Astrocyte of the cerebellum (primary cell): ENCODE measurements around the gene SIGLEC15.

Experiments
- DNase-seq: peaks from one replicate; pipeline ENCODE4 v3.0.0-alpha.2; 2011; ENCODE audit warnings: low read depth
- H3K4me3 ChIP-seq: 2 replicates; pipeline ENCODE4 v1.5.1; 2011; ENCODE audit warnings: mild to moderate bottlenecking, low read depth, low read length, moderate library complexity
- CTCF ChIP-seq: IDR thresholded peaks from 2 replicates; pipeline ENCODE4 v1.5.1; 2012; ENCODE audit warnings: low read length, low read depth, moderate library complexity, mild to moderate bottlenecking; ENCODE audit errors: missing control alignments
- in situ Hi-C: cut with HindIII; loops from 2 replicates; pipeline ENCODE4 v1.10.0; 2017; ENCODE audit warnings: low sequenced_read_pairs

SIGLEC15 gene

DNA sequence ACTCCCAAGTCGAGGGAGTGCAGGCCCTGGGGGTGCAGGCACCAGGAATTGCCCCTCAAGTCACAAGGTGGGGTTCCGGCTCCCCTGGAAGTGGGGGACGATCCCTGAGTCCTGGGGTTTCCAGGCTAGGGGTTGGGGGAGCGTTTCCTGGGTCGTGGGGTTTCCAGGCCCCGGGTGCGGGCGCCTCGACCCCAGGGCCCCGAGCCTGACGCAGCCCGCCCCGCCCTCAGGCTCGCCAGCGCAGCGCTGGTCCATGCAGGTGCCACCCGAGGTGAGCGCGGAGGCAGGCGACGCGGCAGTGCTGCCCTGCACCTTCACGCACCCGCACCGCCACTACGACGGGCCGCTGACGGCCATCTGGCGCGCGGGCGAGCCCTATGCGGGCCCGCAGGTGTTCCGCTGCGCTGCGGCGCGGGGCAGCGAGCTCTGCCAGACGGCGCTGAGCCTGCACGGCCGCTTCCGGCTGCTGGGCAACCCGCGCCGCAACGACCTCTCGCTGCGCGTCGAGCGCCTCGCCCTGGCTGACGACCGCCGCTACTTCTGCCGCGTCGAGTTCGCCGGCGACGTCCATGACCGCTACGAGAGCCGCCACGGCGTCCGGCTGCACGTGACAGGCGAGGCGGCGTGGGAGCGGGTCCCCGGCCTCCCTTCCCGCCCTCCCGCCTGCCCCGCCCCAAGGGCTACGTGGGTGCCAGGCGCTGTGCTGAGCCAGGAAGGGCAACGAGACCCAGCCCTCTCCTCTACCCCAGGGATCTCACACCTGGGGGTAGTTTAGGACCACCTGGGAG, 12.0 kb downstream of the SIGLEC15 start:
- H3K4me3 ChIP-seq = no peak overlapping the region
- DNase-seq = no peak
- no peak for TF ChIP-seq CTCF
- in situ Hi-C loops = no loop called here

- in situ Hi-C loops = no loop called here
- no peak overlapping the region for H3K4me3 ChIP-seq
- no peak for TF ChIP-seq CTCF
- DNase-seq = no peak
Measured at GRCh38 chr18:45838302-45839070, 13.0 kb downstream of the SIGLEC15 start.

GRCh38 chr18:45839414-45840395, 14.2 kb downstream of the SIGLEC15 start:
- no peak overlapping the region for H3K4me3 ChIP-seq
- in situ Hi-C loops = no loop called here
- peak; percentile 62 for DNase-seq
- peak; percentile 86 for TF ChIP-seq CTCF

DNA sequence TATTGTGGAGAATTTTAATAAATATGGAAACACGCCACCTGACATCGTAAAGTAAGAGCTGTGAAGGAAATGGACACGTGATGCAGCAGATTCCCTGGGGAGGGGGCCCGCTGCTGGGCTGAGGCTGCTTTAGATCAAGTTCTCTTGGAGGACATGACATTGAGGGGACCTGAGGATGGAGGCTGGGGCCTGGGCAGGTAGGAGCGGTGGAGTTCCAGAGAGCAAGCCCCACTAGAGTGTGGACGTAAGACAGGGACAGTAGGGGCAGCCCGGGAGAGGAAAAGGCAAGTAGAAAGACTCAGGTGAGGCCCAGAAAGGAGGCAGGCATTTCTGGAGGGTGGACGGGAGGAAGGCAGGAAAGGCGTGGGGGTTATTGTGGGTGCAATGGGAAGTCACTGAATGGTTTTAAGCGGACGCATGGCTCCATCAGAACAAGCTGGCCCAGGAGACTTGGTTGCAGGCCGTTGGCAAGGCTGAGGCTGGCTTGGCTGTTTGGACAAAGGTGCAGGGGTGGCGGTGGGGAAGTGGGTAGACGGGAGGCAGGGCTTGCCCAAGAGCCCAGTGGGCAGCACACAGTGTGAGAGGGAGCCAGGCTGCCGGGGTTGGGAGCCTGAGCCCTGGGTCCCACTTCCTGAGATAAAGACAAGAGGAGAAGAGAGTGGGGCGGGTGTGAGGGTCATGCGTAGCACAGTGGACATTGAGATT, 15.7 kb downstream of the SIGLEC15 start:
- no peak for DNase-seq
- TF ChIP-seq CTCF = no peak
- in situ Hi-C loops = no loop called here
- no peak overlapping the region for H3K4me3 ChIP-seq

DNA sequence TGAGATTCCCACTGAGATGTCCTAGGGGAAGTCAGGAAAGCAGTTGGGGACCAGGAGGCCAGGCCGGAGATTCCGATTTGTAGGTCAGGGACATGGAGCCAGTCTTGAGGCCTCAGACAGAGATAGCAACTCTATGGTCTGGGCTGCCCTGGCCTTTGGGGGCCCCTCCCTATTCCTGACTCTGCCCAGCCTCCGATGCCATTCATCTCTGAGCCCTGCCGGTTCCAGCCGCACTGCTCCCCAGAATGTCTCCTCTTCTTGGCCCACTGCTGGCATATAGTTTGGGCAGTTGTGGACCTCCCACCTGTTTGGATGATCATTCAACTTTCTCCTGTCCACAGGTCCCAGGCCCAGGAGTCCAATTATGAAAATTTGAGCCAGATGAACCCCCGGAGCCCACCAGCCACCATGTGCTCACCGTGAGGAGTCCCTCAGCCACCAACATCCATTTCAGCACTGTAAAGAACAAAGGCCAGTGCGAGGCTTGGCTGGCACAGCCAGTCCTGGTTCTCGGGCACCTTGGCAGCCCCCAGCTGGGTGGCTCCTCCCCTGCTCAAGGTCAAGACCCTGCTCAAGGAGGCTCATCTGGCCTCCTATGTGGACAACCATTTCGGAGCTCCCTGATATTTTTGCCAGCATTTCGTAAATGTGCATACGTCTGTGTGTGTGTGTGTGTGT, 16.4 kb downstream of the SIGLEC15 start:
- DNase-seq = no peak
- in situ Hi-C loops = no loop called here
- no peak overlapping the region for H3K4me3 ChIP-seq
- no peak for TF ChIP-seq CTCF
